NCI-H2029 treated with DMSO at 0.1 percent for 48 hours (cell line): Measurements from ENCODE around the gene PHOX2B.
"Not testable (repeated sequence)": the region's sequence is repeated elsewhere in the genome, so short reads cannot be mapped to it uniquely, and the experiment has no call there.

Source experiments
- DNase-seq: peaks from one replicate; lab custom pipeline; 2025; lab: John Stamatoyannopoulos, UW

PHOX2B gene

DNA sequence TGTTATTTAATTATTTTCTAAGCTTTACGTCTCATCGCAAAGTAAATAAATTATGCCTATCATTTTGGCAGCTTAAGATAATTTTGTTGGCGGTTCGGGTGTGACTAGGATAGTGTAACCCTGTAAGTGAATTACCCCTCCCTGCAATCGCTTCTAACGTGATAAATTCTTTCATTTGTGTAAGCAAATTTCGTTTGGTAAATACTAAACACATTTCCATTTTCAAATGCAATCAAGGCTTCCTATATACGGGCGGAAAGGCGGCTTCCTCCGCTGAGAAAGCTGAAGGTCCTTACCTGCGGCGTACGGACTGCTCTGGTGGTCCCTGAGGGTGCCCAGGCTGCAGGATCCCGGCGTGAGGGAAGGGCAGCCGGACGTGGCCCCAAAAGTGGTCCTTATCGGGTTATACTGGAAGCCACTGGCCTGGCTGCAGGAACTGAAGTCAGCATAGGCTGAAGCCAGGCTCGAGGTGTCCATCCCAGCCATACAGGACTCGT lies 403 bp downstream of the PHOX2B start:
- no peak for DNase-seq

DNA sequence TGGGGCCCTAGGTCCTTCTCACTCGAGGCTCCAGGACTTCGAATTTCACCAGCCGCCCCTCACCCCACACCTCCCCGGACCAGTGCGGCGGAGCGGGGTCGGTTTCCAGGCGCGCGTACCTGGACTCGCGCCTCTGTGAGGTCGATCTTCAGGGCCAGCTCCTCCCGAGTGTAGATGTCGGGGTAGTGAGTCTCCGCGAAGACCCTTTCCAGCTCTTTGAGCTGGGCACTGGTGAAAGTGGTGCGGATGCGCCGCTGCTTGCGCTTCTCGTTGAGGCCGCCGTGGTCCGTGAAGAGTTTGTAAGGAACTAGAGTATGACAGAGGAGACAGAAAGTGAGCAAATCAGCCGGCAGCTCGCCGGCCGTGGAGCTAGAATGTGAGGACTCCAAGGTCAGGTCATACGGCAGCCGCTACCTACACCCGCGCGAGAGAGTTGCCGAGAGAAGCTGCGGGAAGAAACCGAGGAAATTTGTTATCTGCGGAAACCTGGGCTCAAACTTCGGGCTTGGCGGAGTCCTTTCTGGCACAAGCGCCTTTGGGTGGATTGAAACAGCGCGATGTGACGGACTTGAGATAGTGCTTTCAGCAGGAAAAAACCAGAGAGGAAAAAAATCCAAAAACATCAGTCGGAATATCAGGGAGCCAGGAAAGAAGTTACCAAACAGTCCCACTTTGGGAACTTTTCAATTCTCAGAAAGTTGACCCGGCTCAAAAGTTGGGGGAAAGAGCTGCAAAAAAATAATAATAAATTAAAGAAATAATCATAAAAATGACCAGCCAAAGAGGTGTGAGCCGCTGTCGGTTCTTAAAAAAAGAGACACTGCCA lies 1.1 kb downstream of the PHOX2B start:
- DNase-seq = no peak

DNA sequence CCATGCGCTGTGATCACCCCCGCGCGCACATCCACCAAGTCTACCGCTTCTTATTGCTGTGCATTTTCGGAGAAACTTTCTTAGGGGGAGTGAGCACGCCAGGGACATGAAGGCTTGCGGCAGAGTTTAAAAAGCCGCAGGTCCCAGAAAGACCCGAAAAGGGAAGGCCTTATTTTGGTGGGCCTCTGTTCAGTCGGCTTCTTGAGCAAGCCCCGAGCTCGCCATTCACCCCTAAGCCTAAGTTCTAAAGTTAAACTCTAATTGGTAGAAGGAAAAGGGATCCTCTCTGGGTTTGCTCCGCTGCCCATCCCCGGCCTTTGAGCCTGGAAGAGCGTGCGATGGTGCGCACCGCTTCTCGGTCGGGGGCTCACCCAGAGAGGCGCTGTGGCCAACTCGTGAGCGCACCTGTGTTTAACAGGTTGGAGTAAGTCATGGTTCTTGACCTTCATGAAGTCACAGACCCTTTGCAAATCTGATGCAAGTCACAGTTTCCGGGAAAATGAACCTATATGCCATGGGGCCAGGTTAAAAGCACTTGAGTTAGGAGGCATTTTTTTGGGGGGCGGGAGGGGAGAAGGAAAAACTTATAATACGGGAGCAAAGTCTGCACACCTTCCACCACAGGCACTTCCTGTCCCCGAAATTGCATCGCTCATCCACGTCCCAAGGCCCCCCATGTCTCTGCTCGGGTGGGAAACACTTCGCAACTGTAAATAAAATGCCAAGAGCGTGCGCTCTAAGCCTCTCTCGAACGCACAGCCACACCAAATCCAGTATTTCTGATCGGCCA lies 1.9 kb downstream of the PHOX2B start:
- no peak for DNase-seq

DNA sequence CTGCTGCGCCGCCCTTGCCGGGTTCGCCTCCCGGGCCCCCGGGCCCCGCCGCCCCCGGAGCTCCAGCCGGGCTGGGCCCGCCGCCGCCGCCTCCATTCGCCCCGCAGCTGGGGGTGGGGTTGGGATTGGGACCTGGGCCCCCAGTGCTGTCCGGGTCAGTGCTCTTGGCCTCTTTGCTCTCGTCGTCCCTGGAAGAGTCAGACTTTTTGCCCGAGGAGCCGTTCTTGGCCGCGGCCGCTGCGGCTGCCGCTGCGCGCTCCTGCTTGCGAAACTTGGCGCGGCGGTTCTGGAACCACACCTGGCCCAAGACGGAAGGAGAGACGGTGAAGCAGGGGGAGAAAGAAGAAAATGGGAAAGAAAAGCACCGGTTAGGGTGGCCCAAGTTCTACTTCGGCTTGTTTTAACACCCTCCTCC lies 2.5 kb downstream of the PHOX2B start:
- no peak for DNase-seq

DNA sequence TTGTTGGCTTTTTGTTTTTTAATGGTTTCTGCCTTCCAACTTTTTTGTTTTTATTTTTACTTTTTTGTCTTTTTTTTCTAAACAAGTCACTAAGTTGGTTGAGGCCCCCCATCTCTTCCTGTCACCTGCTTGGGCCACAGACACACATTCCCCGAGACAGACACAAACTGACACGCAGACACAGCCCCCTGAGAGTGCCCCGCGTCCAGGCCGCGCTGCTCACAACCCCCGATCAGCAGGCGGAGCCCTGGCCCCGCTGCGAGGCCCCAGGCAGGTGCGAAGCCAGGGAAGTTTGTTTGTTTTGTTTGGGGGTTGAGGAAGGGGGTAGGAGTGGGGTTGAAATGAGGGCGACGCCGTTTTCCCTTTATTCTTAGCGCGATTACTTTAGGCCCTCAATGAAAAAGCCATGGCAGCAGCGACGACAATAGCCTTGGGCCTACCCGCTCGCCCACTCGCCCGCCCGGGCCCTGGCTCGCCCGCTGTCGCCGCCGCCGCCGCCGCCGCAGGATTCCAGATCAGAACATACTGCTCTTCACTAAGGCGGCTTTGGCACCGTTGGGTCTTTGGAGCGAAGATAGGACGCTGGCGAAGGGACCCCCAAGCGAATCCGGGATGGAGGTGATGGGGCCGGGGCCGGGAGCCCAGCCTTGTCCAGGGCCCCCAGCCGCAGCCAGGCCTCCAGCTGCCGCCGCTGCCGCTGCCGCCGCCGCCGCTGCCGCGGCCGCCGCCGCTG lies 3.1 kb downstream of the PHOX2B start:
- no peak for DNase-seq

DNA sequence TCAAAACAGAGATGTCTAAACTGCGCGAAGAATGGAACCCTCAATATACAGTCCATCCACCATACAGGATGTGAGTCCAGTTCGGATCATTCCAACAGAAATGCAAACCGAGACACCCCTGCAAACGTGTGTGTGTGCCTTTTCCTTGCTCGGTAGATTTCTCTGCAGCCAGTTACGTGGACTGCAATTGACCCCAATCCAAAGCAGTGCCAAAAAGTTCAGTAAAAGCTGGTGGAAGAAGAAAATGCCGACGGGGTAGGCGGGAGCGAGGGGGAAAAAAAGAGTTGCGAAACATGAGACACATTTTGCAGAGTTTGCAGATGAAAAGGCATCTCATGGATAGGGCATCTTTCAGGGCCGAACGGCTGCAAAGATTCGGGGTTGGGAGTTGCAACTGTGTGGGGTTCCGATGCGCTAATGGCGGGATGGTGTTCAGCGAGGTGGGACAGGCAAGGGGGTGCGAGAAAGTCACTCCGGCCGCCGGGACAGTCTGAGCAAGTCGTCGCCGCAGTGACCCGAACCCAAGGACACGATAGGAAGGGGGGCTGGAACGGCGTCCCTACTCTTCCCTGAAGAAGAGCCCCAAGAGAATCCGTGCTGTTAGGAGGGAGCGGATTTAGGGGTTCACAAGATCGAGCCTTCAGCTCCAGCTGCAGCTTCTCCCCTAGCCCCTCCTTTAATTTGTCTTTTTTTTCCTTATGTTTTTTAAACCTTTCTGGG lies 3.8 kb downstream of the PHOX2B start:
- no peak for DNase-seq

DNA sequence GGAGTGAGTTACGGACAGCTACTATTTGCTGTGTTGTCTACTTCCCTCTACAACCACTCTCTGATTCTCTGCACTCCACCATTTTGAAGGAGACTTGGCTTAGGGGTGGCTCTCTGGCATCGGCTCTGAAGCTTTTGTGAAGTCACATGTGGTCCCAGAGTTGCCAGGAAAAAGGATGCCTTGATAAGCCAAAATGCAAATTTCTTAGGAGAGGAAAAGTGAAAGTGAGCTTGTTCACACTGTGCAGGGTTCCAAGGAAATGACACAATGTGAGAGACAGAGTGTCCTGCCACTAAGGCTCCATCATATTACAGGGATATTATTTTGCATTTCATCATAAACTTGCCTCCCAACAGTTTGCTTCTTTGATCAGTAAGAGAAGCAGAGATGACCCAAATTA lies 7.2 kb downstream of the PHOX2B start:
- no peak for DNase-seq

DNA sequence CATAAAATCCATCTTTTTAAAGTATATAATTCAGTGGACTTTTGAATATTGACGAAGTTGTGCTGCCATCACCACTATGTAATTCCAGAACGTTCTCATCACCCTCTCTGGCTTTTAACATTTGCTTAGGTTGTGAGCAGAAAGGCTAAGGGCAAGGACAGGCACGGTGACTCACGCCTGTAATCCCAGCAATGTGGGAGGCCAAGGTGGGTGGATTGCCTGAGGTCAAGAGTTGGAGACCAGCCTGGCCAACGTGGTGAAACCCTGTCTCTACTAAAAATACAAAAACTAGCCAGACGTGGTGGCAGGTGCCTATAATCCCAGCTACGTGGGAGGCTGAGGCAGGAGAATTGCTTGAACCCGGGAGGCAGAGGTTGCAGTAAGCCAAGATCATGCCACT lies 11.0 kb downstream of the PHOX2B start:
- not testable (repeated sequence) for DNase-seq

DNA sequence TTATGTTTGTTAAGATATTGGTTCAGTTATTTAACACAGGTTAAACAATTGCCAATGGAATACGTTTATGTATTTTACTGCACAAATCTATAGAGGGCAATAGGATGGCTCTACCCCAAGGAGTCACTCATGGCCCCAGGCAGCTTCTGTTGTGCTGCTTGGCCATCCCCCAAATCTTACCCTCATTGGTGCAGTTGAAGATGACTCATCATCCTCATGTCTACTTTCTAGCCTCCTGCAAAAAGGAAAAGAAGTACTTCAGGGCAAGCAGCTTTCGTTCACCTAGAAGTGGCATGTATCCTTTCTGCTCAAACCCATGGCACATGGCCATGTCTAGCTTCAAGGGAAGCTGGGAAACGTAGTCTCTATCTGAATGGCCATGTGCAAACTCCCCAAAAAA lies 14.2 kb downstream of the PHOX2B start:
- no peak for DNase-seq

DNA sequence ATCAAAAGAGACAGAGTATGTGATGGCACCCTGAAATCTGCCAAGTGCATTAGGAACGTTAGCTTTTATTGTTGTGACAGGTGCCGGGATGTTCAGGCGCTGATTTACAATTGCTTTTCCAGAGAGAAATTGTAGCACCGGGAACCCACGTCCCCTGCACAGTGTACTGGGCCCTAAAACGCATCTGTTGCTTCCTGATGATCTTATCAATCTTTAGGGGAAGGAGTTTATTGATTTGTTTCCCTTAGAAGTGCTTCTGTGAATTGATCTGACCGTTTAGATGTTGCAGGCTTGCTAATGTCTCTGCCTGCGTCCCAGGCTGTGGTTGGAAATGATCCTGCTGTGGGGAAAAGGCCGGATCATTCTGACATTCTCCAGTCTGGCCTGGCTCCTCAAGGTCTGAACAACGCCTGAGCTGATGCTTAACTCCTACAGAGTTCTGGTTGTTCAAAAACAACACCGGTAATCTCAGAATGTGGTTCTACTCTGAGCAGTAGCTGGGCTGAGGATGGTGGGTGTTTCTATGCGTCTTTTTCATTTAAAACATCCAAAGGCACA lies 16.9 kb downstream of the PHOX2B start:
- no peak for DNase-seq

DNA sequence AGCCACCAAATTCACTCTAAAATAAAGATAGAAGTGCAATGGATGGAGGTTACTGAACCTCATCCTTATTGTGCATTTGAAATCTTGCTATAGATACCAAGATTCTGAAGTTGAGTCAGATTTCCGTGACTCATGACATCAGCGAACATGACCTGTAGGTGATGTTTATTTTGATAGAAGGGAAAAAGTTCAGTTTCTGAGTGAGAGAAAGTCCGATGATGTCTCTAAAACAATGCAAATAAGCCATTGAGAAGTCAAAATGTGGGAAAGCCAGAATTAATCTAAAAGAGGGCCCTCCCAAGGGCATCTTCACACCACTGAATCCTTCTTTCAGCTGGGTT lies 20.0 kb downstream of the PHOX2B start:
- no peak for DNase-seq

DNA sequence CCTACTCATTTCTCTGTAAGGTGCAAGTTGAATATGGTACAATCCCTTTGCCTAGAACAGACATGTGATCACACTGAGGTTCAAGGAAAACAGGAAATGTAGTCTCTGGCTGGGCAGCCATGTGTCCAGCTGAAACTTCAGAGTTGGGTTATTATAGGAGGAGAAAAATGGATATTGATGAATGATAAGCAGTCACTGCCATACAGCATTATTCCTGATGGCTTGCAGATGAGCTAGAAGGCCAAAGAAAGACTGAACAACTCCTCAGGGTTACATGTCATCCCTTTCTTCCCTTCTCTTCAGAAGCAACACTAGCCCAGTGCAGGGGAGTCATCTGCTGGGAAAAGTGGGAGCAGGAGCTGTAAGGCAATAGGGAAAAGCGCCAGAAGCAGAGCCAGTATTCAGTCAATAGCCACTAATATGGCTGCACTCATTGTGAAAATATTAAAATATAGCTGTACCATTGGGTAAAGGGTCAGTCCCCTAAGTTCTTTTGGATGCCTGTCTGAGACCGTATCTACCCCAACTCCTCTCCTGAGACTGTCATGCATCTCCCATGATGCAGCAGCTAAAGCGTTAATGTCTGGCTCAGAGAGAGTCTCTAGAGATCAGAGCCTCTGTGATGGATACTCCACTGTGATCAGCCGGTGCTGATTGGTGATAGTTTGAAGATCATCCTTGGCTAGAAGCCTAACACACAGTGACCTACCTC lies 20.5 kb downstream of the PHOX2B start:
- DNase-seq = no peak

DNA sequence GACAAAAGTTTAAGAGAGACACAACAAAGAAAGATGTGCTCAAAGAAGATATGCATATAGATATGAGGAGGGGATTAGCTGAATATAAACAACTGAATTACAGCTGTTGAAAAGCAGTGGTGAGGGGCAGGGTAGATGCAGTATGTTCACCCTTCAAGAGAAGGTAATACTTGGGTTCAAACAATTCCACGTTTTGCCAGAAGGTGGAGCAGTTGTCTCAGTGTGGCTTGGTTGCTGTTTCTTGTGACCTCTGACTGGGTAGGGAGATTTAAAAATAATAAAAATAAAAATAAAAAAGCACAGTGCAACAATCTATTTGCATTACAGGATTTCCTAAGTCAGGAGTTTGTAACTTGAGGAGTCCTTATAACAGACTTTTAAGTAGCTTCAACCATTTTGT lies 23.3 kb downstream of the PHOX2B start:
- no peak for DNase-seq

DNA sequence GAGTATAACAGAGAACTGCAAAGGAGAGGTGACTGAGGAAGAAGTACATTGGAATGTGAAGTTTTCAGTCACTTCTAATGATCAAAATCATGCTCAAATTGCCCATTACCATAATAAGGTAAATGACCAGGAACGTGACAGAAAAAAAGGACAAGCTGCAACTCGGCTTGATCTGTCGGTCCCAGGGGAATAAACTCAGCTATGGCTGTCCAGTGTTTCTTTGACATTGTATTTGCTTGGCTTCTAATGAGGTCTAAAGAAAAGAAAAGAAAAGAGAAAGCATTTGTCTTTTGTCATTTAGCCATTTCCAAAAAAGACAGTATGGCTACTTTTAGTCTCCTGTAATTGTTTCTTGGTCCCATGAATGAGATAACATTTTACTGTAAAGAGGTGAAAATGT lies 25.2 kb downstream of the PHOX2B start:
- DNase-seq = no peak

DNA sequence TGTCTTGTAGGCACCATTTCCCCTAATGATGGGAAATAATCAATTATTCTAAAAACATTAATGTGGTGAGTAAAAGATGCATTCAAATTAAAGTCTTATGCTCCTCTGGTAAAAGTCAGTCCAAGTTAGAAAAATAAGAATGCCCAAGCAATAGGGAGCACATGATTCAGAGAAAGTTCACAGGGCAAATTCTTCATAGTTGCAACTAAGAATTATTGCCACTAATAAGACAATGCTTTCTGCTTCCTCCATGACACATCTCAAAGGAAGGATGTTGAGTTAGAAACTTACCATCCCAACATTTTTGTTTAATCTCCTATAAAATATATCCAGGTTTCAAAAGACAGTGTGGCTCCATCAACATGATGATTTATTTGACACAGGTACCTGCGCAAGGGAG lies 26.3 kb downstream of the PHOX2B start:
- no peak for DNase-seq

DNA sequence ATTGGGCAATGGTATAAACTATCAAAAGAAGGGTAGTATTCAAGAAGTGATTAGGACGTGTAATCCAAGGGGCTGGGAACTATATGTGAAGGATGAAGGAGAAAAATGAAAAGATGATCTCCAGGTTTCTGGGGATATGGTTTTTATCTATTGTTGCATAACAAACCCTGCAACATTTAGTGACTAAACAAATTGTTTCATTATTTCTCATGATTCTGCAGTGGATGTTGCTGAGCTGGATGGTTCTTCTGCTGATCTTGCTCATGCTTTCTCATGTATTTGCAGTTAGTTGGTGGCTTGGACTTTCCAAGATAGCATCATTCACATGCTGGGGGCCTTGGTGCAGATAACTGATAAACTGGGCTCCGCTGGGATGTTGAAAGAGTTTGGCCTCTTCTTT lies 29.1 kb downstream of the PHOX2B start:
- DNase-seq = no peak

DNA sequence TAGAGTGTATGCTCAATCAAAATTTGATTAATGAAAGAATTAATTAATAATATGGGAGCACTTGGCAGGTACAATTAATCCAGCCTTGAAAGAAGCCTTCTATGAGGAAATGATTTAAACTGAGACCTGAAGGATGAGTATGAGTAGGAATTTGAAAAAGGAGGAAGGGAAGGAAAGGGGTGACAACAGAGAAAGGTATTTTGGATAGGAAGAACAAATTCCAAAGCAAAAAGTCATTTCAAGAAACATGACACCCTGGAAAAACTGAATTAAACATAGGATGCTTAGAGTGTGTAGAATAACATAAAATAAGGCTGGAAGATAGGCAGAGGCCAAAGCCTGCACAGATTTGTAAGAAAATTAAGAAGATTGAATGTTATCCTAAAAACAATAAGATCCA lies 29.6 kb downstream of the PHOX2B start:
- no peak for DNase-seq

DNA sequence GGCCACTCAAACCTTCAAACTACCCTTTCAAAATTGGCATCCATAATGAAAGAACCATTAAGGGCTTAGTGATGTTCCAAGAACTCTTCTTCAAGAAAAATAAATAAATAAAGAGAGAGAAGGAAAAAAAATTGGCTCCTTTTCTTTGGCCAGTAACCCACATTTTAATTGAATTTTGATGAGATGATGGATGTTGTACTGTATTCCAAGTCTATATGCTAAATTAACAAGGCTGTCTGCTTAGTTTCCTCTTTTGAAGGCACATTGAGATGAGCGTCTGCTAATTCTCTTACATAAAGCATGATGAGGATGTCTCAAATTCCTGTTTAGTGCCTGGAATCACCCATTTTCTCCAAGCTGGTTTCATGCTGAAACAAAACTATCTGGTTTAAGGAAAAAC lies 33.4 kb downstream of the PHOX2B start:
- no peak for DNase-seq

DNA sequence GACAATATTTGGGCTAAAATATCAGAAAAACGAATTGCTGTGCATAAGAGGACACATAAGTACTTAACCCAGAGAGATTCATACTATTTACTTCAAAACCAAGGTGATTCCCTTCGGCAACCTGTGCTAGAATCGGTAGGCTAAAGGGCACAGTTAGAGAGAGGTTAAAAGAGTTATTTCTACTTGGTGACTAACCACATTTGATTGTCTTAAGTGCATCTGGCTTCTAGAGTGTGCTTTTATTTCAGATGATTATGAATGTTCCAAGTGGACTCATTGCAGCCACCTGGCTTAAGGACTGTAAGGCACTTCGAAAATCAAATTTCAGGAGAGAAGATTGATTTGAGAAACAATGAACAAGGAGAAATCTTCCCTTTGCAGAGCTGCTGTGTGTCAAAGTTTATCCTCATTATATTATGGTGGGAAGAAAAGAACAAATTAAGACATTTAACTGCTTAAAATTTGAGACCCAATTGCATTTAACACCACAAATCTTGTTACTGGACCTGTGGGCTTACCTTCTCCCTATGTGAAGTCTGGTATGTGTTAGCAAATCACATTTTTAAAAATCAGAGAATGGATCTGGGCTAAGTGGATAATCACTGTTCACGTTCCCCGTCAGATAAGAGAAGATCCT lies 34.0 kb downstream of the PHOX2B start:
- DNase-seq = no peak

DNA sequence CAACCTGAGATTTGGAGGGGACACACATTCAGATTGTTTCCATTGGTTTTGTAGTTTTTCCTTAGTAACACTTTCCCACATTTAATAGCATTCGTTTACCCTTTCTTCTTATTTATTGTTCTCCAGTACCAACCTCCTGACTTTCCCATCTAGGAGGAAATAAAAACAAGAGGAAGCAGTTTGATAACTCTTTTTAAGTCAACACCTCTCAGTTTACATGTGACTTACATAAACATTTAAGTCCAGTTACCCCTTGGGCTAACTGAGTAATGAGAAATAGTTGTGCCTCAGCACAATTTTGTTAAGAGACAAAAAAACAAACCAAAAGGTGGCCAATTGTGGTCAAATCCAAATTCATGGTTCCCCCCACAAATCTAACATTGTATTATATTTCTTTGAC lies 34.8 kb downstream of the PHOX2B start:
- DNase-seq = no peak

DNA sequence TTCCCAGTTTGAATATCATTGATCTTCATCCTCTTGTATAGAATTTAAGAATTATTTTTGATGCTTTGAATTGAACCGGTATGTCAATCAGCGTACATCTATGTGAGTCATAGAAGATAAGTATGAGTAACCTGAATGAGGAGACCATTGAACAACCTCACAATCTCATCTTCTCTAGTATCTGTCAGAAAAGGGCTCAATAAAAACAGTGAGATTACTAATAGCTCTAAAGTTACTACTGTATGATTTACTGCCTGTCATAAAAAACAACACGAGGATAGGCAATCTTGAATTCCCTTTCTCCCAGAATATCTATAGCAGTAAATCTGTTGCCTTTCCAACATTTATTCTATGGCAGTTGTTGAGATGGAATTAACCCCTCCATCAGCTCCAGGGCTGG lies 36.1 kb downstream of the PHOX2B start:
- no peak for DNase-seq
